Endodermal cell (in vitro differentiated cells): ENCODE measurements around the gene KIAA1217. TPM values are rescaled to one million over a fixed set of nuclear protein-coding genes. Genes with fewer than 3 reads are reported as not detected.

Source experiments
- DNase-seq: peaks from one replicate; pipeline ENCODE4 v3.0.0-alpha.2; 2017
- H3K27ac ChIP-seq: 2 replicates; pipeline ENCODE4 v1.5.1; 2013; ENCODE audit warnings: mild to moderate bottlenecking, low read depth, low read length, moderate library complexity
- H3K27me3 ChIP-seq: 2 replicates; pipeline ENCODE4 v1.6.1; 2013; ENCODE audit warnings: mild to moderate bottlenecking, low read length, moderate library complexity; ENCODE audit not compliant: insufficient read depth, control insufficient read depth, poor library complexity, severe bottlenecking
- H3K36me3 ChIP-seq: 2 replicates; pipeline ENCODE4 v1.7.0; 2013; ENCODE audit warnings: mild to moderate bottlenecking, low read length, moderate library complexity; ENCODE audit not compliant: control insufficient read depth, insufficient read depth
- H3K4me1 ChIP-seq: one replicate; pipeline ENCODE4 v1.7.0; 2013; ENCODE audit warnings: low read length; ENCODE audit not compliant: control insufficient read depth, insufficient read depth
- H3K4me3 ChIP-seq: 2 replicates; pipeline ENCODE4 v1.5.1; 2013; ENCODE audit warnings: mild to moderate bottlenecking, low read length, moderate library complexity
- H3K9ac ChIP-seq: 2 replicates; pipeline ENCODE4 v1.6.1; 2013; ENCODE audit warnings: mild to moderate bottlenecking, low read length, moderate library complexity; ENCODE audit not compliant: poor library complexity, severe bottlenecking; ENCODE audit errors: extremely low read depth
- H3K9me3 ChIP-seq: 2 replicates; pipeline ENCODE4 v1.6.1; 2013; ENCODE audit warnings: mild to moderate bottlenecking, low read length, moderate library complexity; ENCODE audit not compliant: control insufficient read depth
- H3K27ac Mint-ChIP-seq: 2 replicates; pipeline ENCODE4 v1.8.0; 2020; ENCODE audit warnings: mixed read lengths
- H3K27me3 Mint-ChIP-seq: 2 replicates; pipeline ENCODE4 v1.8.0; 2021; ENCODE audit warnings: mild to moderate bottlenecking, mixed read lengths; ENCODE audit not compliant: insufficient read depth
- H3K36me3 Mint-ChIP-seq: 2 replicates; pipeline ENCODE4 v1.8.0; 2020; ENCODE audit warnings: low read depth, mixed read lengths
- H3K4me1 Mint-ChIP-seq: 2 replicates; pipeline ENCODE4 v1.8.0; 2020; ENCODE audit warnings: mixed read lengths
- H3K4me3 Mint-ChIP-seq: 2 replicates; pipeline ENCODE4 v1.8.0; 2020; ENCODE audit warnings: mild to moderate bottlenecking, moderate library complexity, mixed read lengths
- H3K9me3 Mint-ChIP-seq: 2 replicates; pipeline ENCODE4 v1.8.0; 2020; ENCODE audit warnings: mild to moderate bottlenecking, mixed read lengths
- CTCF ChIP-seq: fragments of 200-600 bp; sonication (generic); conservative IDR thresholded peaks from 2 replicates; pipeline ENCODE4 v1.5.0; 2021; ENCODE audit warnings: antibody characterized with exemption, mild to moderate bottlenecking
- WGBS, 2 experiments: methylation state at CpG; one replicate each; pipeline versions ENCODE4 v1.1.5 to v1.1.7; 2013; ENCODE audit warnings: missing lambda C conversion rate in 2 of 2, mixed read lengths in 1 of 2; ENCODE audit not compliant: insufficient coverage in 1 of 2, insufficient read length in 1 of 2; 5-methylcytosine and 5-hydroxymethylcytosine counted together
- total RNA-seq, 2 donors: library from RNA; stranded (reverse); fragmentation: NEBNext Ultra II Directional in 1 of 2; extraction: Animal tissue kit (Norgen Biotek cat#: 25700) in 1 of 2; gene quantifications; 2 replicates in 1 of 2; 3 replicates in 1 of 2; pipeline ENCODE4 v1.2.1, GENCODE V29; 2021

Gene KIAA1217
- total RNA-seq, 2 donors from 2014 or later, result 25.4 to 27.2 TPM

- Histone ChIP-seq H3K27ac (no peak overlapping the region), H3K4me1 (no peaks in the 10 kb centered on the region), H3K9ac (no peak overlapping the region), H3K9me3 (no peaks in the 10 kb centered on the region), H3K27me3 (no peaks in the 10 kb centered on the region), H3K4me3 (no peak overlapping the region), H3K36me3 (no peaks in the 10 kb centered on the region)
- TF ChIP-seq CTCF, result no peak
- Mint-ChIP-seq H3K4me1 (peaks cover 12% of the 10 kb centered on the region), H3K27me3 (no peaks in the 10 kb centered on the region), H3K9me3 (no peaks in the 10 kb centered on the region), H3K4me3 (no peak overlapping the region), H3K36me3 (peaks cover 4% of the 10 kb centered on the region), H3K27ac (peak overlapping the region; percentile 57)
- DNase-seq, result no peak
- WGBS, 2 experiments, result 90 to 96% methylated on average over 5 to 6 of the region's 6 CpGs
Observed at GRCh38 chr10:24446739-24447138, 237.8 kb downstream of the KIAA1217 start.

GRCh38 chr10:24448351-24448999 lies 239.5 kb downstream of the KIAA1217 start:
- WGBS, 2 experiments, result 94 to 98% methylated on average over 3 of the region's 3 CpGs
- Mint-ChIP-seq H3K27me3 (no peaks in the 10 kb centered on the region), H3K9me3 (no peaks in the 10 kb centered on the region), H3K4me1 (peaks cover 13% of the 10 kb centered on the region), H3K36me3 (peaks cover 8% of the 10 kb centered on the region), H3K4me3 (no peak overlapping the region), H3K27ac (no peak overlapping the region)
- no peaks in the 10 kb centered on the region for H3K27me3 ChIP-seq
- no peak overlapping the region for H3K4me3 ChIP-seq
- H3K9ac ChIP-seq, result no peak overlapping the region
- H3K9me3 ChIP-seq, result no peaks in the 10 kb centered on the region
- H3K36me3 ChIP-seq, result no peaks in the 10 kb centered on the region
- DNase-seq, result no peak
- no peak overlapping the region for H3K27ac ChIP-seq
- no peak for TF ChIP-seq CTCF
- H3K4me1 ChIP-seq, result no peaks in the 10 kb centered on the region

GRCh38 chr10:24449321-24449740 lies 240.4 kb downstream of the KIAA1217 start:
- no peaks in the 10 kb centered on the region for H3K27me3 ChIP-seq
- no peak for TF ChIP-seq CTCF
- H3K4me3 Mint-ChIP-seq, result no peak overlapping the region
- 95% methylated on average over 4 to 5 of the region's 5 CpGs for WGBS, 2 experiments
- no peaks in the 10 kb centered on the region for H3K27me3 Mint-ChIP-seq
- H3K4me1 ChIP-seq, result no peaks in the 10 kb centered on the region
- H3K27ac ChIP-seq, result no peak overlapping the region
- DNase-seq, result no peak
- H3K36me3 Mint-ChIP-seq, result peaks cover 7% of the 10 kb centered on the region
- H3K36me3 ChIP-seq, result no peaks in the 10 kb centered on the region
- H3K9ac ChIP-seq, result no peak overlapping the region
- H3K9me3 ChIP-seq, result no peaks in the 10 kb centered on the region
- H3K4me1 Mint-ChIP-seq, result peaks cover 21% of the 10 kb centered on the region
- no peak overlapping the region for H3K4me3 ChIP-seq
- H3K9me3 Mint-ChIP-seq, result no peaks in the 10 kb centered on the region
- no peak overlapping the region for H3K27ac Mint-ChIP-seq
